Activated CD4-positive, alpha-beta T cell treated with anti-CD3 and anti-CD28 coated beads, Interleukin-2, amount 10 ng/mL, durations not matched to agents 7 days and 5 days (primary cell): ENCODE data around the gene TCN2. TPM values are rescaled to one million over a fixed set of nuclear protein-coding genes. Genes with fewer than 3 reads are reported as not detected.
"Not testable (repeated sequence)": the region's sequence is repeated elsewhere in the genome, so short reads cannot be mapped to it uniquely, and the experiment has no call there.

Source experiments
- CTCF ChIA-PET: fragments of 350-600 bp; sonication (Branson Sonifier 250); formaldehyde crosslinking; loops from one replicate; lab custom pipeline; 2021; ENCODE audit warnings: antibody characterized with exemption; lab: Charles Lee
- POLR2A ChIA-PET: fragments of 350-600 bp; sonication (Branson Sonifier 250); formaldehyde crosslinking; loops from one replicate; lab custom pipeline; 2021; ENCODE audit warnings: antibody characterized with exemption; lab: Charles Lee
- DNase-seq: peaks from one replicate; pipeline ENCODE4 v3.0.0-alpha.2; 2020
- H3K27ac Mint-ChIP-seq: one replicate; pipeline ENCODE4 v1.8.0; 2021; ENCODE audit warnings: mild to moderate bottlenecking, moderate library complexity, mixed read lengths
- H3K27me3 Mint-ChIP-seq: one replicate; pipeline ENCODE4 v1.8.0; 2021; ENCODE audit warnings: mixed read lengths
- H3K36me3 Mint-ChIP-seq: one replicate; pipeline ENCODE4 v1.8.0; 2021; ENCODE audit warnings: low read depth, mixed read lengths
- H3K4me1 Mint-ChIP-seq: one replicate; pipeline ENCODE4 v1.8.0; 2021; ENCODE audit warnings: mixed read lengths
- H3K4me3 Mint-ChIP-seq: one replicate; pipeline ENCODE4 v1.8.0; 2021; ENCODE audit warnings: mild to moderate bottlenecking, moderate library complexity, mixed read lengths
- H3K9me3 Mint-ChIP-seq: one replicate; pipeline ENCODE4 v1.8.0; 2021; ENCODE audit warnings: mixed read lengths
- total RNA-seq, 2 experiments: library from RNA; stranded (reverse); gene quantifications; one replicate each; pipeline ENCODE4 v1.2.3, GENCODE V29; 2021

TCN2 gene
- total RNA-seq, 2 experiments from 2014 or later = 0.32 to 0.54 TPM

DNA sequence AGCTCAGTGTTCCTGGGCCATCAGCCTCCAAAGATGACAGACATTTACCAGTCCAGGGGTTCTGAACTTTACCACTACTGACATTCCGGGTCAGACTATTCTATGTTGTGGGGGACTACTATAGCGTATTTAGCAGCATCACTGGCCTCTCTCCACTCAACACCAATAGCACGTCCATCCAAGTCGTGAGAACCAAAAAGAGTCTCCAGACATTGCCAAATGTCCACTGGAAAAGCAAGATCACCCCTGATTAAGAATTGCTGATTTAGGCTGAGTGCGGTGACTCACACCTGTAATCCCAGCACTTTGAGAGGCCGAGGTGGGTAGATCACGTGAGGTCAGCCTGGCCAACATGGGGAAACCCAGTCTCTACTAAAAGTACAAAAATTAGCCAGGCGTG is 20.6 kb upstream of the TCN2 start:
- Mint-ChIP-seq H3K9me3 (no peaks in the 10 kb centered on the region), H3K27ac (no peak overlapping the region), H3K4me3 (no peak overlapping the region), H3K36me3 (peaks cover 46% of the 10 kb centered on the region), H3K4me1 (no peaks in the 10 kb centered on the region), H3K27me3 (no peaks in the 10 kb centered on the region)
- no peak for DNase-seq
- ChIA-PET POLR2A (no interaction called here), CTCF (no interaction called here)

DNA sequence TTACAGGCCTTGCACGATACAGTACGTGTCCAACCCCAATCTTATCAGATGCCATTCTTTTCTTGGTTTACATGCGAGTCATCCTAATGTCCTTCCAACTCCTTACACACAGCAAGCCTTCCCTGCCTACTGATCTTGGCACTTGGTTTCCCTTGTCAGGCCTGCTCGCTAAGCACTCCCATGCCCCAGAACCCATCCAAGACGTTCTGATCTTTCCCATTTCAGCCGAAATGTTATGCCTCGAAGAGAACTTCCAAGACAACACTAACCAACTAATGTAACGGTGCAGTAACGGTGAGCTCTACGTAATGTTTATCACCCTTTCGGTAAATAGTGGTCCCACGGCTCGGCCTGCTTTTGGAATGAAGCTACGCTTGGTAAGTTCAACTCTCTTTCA is 15.8 kb upstream of the TCN2 start:
- POLR2A ChIA-PET = no interaction called here
- Mint-ChIP-seq H3K27ac (no peak overlapping the region), H3K9me3 (no peaks in the 10 kb centered on the region), H3K4me1 (no peaks in the 10 kb centered on the region), H3K4me3 (no peak overlapping the region), H3K36me3 (peaks cover 26% of the 10 kb centered on the region), H3K27me3 (peaks cover 5% of the 10 kb centered on the region)
- CTCF ChIA-PET = interaction anchor here (0.6 to 3.1 kb wide), 4 partner anchors 11 to 665 kb away, joined by 3 to 10 read pairs (median 4); no protein-coding TSS in a partner anchor
- peak; percentile 7 for DNase-seq

GRCh38 chr22:30591588-30592359 is 15.2 kb upstream of the TCN2 start, which contains the start of gene PES1:
Gene PES1 (minus strand): TSS chr22:30591910. CDS start chr22:30591833, 77 bp downstream.
- CTCF ChIA-PET = interaction anchor here (0.5 to 3.1 kb wide), 5 partner anchors 10 to 984 kb away, joined by 3 to 10 read pairs (median 3); no protein-coding TSS in a partner anchor
- peaks cover 5% of the 10 kb centered on the region for H3K27me3 Mint-ChIP-seq
- no peak within 1 kb of the TSS for H3K4me3 Mint-ChIP-seq
- H3K36me3 Mint-ChIP-seq = peaks cover 20% of the 10 kb centered on the region
- no peaks in the 10 kb centered on the region for H3K9me3 Mint-ChIP-seq
- no peak within 1 kb of the TSS for H3K27ac Mint-ChIP-seq
- POLR2A ChIA-PET = no interaction called here
- no peaks in the 10 kb centered on the region for H3K4me1 Mint-ChIP-seq
- DNase-seq = peak; percentile 96

DNA sequence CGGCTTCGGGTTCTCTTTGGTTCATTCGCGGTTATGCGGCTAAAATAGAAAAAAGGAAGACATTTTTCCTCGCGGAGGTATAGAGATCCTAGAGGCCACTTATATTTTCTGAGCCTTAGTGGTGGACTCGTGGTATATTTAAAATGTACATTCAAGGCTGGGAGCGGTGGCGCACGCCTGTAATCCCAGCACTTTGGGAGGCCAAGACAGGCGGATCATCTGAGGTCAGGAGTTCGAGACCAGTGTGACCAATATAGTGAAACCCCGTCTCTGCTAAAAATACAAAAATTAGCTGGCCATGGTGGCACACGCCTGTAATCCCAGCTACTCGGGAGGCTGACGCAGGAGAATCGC is 14.6 kb upstream of the TCN2 start:
- CTCF ChIA-PET = interaction anchor here (0.5 to 3.1 kb wide), 3 partner anchors 10 to 984 kb away, joined by 3 to 10 read pairs (median 3); no protein-coding TSS in a partner anchor
- H3K36me3 Mint-ChIP-seq = peaks cover 14% of the 10 kb centered on the region
- H3K4me1 Mint-ChIP-seq, DNase-seq, H3K27me3 Mint-ChIP-seq, H3K4me3 Mint-ChIP-seq, H3K9me3 Mint-ChIP-seq, POLR2A ChIA-PET, H3K27ac Mint-ChIP-seq: not testable (repeated sequence)

DNA sequence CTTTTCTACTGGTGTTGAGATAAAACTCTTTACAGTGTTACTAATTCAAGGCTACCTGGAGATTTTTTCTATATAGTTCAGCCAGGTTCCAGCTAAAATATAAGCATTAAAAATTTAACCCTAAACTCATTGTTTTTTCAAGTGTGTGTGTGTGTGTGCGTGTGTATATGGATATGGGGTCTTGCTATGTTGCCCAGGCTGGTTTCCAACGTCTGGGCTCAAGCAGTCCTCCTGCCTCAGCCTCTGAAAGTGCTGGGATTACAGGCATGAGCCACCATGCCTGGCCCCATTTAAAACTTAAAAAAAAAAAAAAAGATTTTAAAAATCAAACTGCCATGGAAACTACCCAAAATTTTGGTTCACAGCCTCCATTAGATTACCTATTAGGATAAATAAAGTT is 10.8 kb upstream of the TCN2 start:
- H3K27me3 Mint-ChIP-seq = peaks cover 5% of the 10 kb centered on the region
- DNase-seq = no peak
- POLR2A ChIA-PET = no interaction called here
- CTCF ChIA-PET = interaction anchor here (1.5 kb wide), 1 partner anchor 11 kb away, joined by 3 read pairs; no protein-coding TSS in a partner anchor
- H3K27ac Mint-ChIP-seq = no peak overlapping the region
- no peaks in the 10 kb centered on the region for H3K9me3 Mint-ChIP-seq
- H3K4me3 Mint-ChIP-seq = no peak overlapping the region
- no peaks in the 10 kb centered on the region for H3K36me3 Mint-ChIP-seq
- H3K4me1 Mint-ChIP-seq = no peaks in the 10 kb centered on the region

DNA sequence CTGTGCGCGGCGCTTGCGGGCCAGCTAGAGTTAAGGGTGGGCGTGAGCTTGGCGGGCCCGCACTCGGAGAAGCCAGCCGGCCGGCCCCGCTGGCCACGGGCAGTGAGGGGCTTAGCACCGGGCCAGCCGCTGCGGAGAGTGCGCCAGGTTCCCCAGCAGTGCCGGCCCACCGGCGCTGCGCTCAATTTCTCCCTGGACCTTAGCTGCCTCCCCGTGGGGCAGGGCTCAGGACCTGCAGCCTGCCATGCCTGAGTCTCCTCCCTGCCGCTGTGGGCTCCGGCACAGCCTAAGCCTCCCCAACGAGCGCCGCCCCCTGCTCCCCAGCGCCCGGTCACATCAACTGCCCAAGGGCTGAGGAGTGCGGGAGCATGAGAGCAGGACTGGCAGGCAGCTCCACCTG is 10.1 kb upstream of the TCN2 start:
- ChIA-PET POLR2A (no interaction called here), CTCF (interaction anchor here (0.7 kb wide), 1 partner anchor 277 kb away, joined by 3 read pairs; no protein-coding TSS in a partner anchor)
- Mint-ChIP-seq H3K36me3 (no peaks in the 10 kb centered on the region), H3K9me3 (no peaks in the 10 kb centered on the region), H3K27me3 (peaks cover 5% of the 10 kb centered on the region), H3K4me1 (no peaks in the 10 kb centered on the region), H3K27ac (no peak overlapping the region), H3K4me3 (no peak overlapping the region)
- DNase-seq = no peak

GRCh38 chr22:30598986-30599385 is 8.0 kb upstream of the TCN2 start:
- H3K4me3 Mint-ChIP-seq = no peak overlapping the region
- H3K4me1 Mint-ChIP-seq = peaks cover 1% of the 10 kb centered on the region
- DNase-seq = no peak
- H3K27me3 Mint-ChIP-seq = peaks cover 2% of the 10 kb centered on the region
- ChIA-PET CTCF (no interaction called here), POLR2A (no interaction called here)
- no peak overlapping the region for H3K27ac Mint-ChIP-seq
- H3K9me3 Mint-ChIP-seq = no peaks in the 10 kb centered on the region
- no peaks in the 10 kb centered on the region for H3K36me3 Mint-ChIP-seq

- Mint-ChIP-seq H3K27ac (no peak overlapping the region), H3K36me3 (no peaks in the 10 kb centered on the region), H3K4me3 (no peak overlapping the region), H3K4me1 (peaks cover 6% of the 10 kb centered on the region), H3K27me3 (no peaks in the 10 kb centered on the region), H3K9me3 (no peaks in the 10 kb centered on the region)
- DNase-seq = no peak
- ChIA-PET POLR2A (no interaction called here), CTCF (interaction anchor here (2.8 kb wide), 1 partner anchor 9 kb away, joined by 10 read pairs; the partner anchor contains the start of gene PES1)
Measured at GRCh38 chr22:30600921-30601320, 6.1 kb upstream of the TCN2 start.

- H3K36me3 Mint-ChIP-seq = no peaks in the 10 kb centered on the region
- no peak for DNase-seq
- H3K9me3 Mint-ChIP-seq = no peaks in the 10 kb centered on the region
- no peak overlapping the region for H3K27ac Mint-ChIP-seq
- CTCF ChIA-PET = interaction anchor here (0.6 to 2.8 kb wide), 4 partner anchors 9 to 938 kb away, joined by 4 to 10 read pairs (median 4); partner anchors contain the start of gene PES1
- no peaks in the 10 kb centered on the region for H3K27me3 Mint-ChIP-seq
- POLR2A ChIA-PET = no interaction called here
- peaks cover 11% of the 10 kb centered on the region for H3K4me1 Mint-ChIP-seq
- no peak overlapping the region for H3K4me3 Mint-ChIP-seq
Measured at GRCh38 chr22:30601464-30601863, 5.5 kb upstream of the TCN2 start.

GRCh38 chr22:30602049-30602448 is 4.9 kb upstream of the TCN2 start:
- H3K4me3 Mint-ChIP-seq = no peak overlapping the region
- peaks cover 1% of the 10 kb centered on the region for H3K27me3 Mint-ChIP-seq
- DNase-seq = peak; percentile 35
- H3K36me3 Mint-ChIP-seq = no peaks in the 10 kb centered on the region
- no peak overlapping the region for H3K27ac Mint-ChIP-seq
- ChIA-PET POLR2A (no interaction called here), CTCF (interaction anchor here (0.6 to 2.8 kb wide), 6 partner anchors 10 to 939 kb away, joined by 3 to 10 read pairs (median 4); partner anchors contain the start of gene PES1)
- peaks cover 16% of the 10 kb centered on the region for H3K4me1 Mint-ChIP-seq
- no peaks in the 10 kb centered on the region for H3K9me3 Mint-ChIP-seq

DNA sequence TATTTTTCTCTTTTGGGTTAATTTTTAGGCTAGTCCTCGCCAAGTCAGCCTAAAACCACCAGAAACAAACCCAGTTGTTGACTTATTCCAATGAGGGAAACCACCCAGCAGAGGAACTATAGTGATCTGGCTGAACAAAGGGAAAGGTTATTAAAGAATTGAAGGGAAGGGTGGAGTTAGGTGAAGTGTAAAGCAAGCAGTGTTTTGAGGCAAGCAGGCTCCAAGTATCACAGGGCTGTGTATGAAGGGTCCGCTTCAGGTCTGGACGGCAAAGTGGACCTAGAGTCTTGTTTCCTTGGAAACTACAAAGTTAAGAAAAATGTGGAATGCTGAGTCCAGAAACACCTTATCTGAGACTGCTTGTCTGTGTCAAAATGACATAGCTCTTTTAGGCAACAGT is 3.2 kb upstream of the TCN2 start:
- ChIA-PET CTCF (no interaction called here), POLR2A (no interaction called here)
- Mint-ChIP-seq H3K27ac (no peak overlapping the region), H3K4me1 (peaks cover 30% of the 10 kb centered on the region), H3K9me3 (no peaks in the 10 kb centered on the region), H3K27me3 (peaks cover 1% of the 10 kb centered on the region), H3K4me3 (no peak overlapping the region), H3K36me3 (no peaks in the 10 kb centered on the region)
- no peak for DNase-seq

GRCh38 chr22:30604723-30605122 is 2.3 kb upstream of the TCN2 start:
- H3K4me3 Mint-ChIP-seq = no peak overlapping the region
- POLR2A ChIA-PET = no interaction called here
- H3K27ac Mint-ChIP-seq = no peak overlapping the region
- H3K9me3 Mint-ChIP-seq = no peaks in the 10 kb centered on the region
- CTCF ChIA-PET = no interaction called here
- no peak for DNase-seq
- H3K27me3 Mint-ChIP-seq = peaks cover 1% of the 10 kb centered on the region
- peaks cover 38% of the 10 kb centered on the region for H3K4me1 Mint-ChIP-seq
- no peaks in the 10 kb centered on the region for H3K36me3 Mint-ChIP-seq

- DNase-seq = peak; percentile 49
- Mint-ChIP-seq H3K4me1 (peaks cover 45% of the 10 kb centered on the region), H3K27ac (no peak overlapping the region)
Measured at GRCh38 chr22:30605449-30606110, 1.4 kb upstream of the TCN2 start.

More at GRCh38 chr22:30605449-30606110, 1.4 kb upstream of the TCN2 start:
- ChIA-PET POLR2A (no interaction called here), CTCF (interaction anchor here (0.6 to 2.9 kb wide), 5 partner anchors 10 to 347 kb away, joined by 3 to 11 read pairs (median 5); no protein-coding TSS in a partner anchor)
- Mint-ChIP-seq H3K4me3 (no peak overlapping the region), H3K9me3 (no peaks in the 10 kb centered on the region), H3K27me3 (peaks cover 1% of the 10 kb centered on the region), H3K36me3 (no peaks in the 10 kb centered on the region)
